ENCODE results near the gene ZNF283. TPM values are rescaled to one million over a fixed set of nuclear protein-coding genes. Genes with fewer than 3 reads are reported as not detected.
"Not testable (repeated sequence)": the region's sequence is repeated elsewhere in the genome, so short reads cannot be mapped to it uniquely, and the experiment has no call there.

The ZNF283 gene
- total RNA-seq, 1 donor, result 13.4 TPM

GRCh38 chr19:43820098-43820883 is 6.8 kb upstream of the ZNF283 start:
- Histone ChIP-seq H4K20me1 (ENCODE audit: insufficient read depth, low read length) (no peaks in the 10 kb centered on the region), H3K9me3 (ENCODE audit: low read depth, low read length) (no peaks in the 10 kb centered on the region), H3K27ac (ENCODE audit: low read depth, low read length) (no peak overlapping the region), H3K4me3 (ENCODE audit: insufficient read depth, low read length) (peak overlapping the region; percentile 70), H3K36me3 (ENCODE audit: insufficient read depth, low read length) (no peaks in the 10 kb centered on the region), H3K4me1 (ENCODE audit: insufficient read depth, low read length) (peaks cover 4% of the 10 kb centered on the region), H3K4me2 (ENCODE audit: insufficient read depth, low read length) (peak overlapping the region; percentile 67), H3K27me3 (ENCODE audit: insufficient read depth, low read length) (peaks cover 15% of the 10 kb centered on the region), H3K79me2 (ENCODE audit: insufficient read depth, low read length) (no peaks in the 10 kb centered on the region), H2AFZ (ENCODE audit: low read length) (peak overlapping the region; percentile 87)
- DNase-seq (ENCODE audit: insufficient read length, low spot score, missing footprints), result peak; percentile 85
- TF ChIP-seq CTCF (IDR thresholded peaks at IDR 0.05; ENCODE audit: extremely low read depth, low read depth, low read length), result no peak

- Histone ChIP-seq H3K4me1 (ENCODE audit: insufficient read depth, low read length) (peaks cover 4% of the 10 kb centered on the region), H2AFZ (ENCODE audit: low read length) (peak overlapping the region; percentile 87), H3K79me2 (ENCODE audit: insufficient read depth, low read length) (no peaks in the 10 kb centered on the region), H3K36me3 (ENCODE audit: insufficient read depth, low read length) (no peaks in the 10 kb centered on the region), H3K27me3 (ENCODE audit: insufficient read depth, low read length) (peaks cover 15% of the 10 kb centered on the region), H3K9me3 (ENCODE audit: low read depth, low read length) (no peaks in the 10 kb centered on the region), H3K27ac (ENCODE audit: low read depth, low read length) (no peak overlapping the region), H4K20me1 (ENCODE audit: insufficient read depth, low read length) (no peaks in the 10 kb centered on the region), H3K4me3 (ENCODE audit: insufficient read depth, low read length) (peak overlapping the region; percentile 70), H3K4me2 (ENCODE audit: insufficient read depth, low read length) (peak overlapping the region; percentile 67)
- no peak for TF ChIP-seq CTCF (IDR thresholded peaks at IDR 0.05; ENCODE audit: extremely low read depth, low read depth, low read length)
- DNase-seq (ENCODE audit: insufficient read length, low spot score, missing footprints), result no peak
Observed at GRCh38 chr19:43820884-43821215, 6.3 kb upstream of the ZNF283 start.

DNA sequence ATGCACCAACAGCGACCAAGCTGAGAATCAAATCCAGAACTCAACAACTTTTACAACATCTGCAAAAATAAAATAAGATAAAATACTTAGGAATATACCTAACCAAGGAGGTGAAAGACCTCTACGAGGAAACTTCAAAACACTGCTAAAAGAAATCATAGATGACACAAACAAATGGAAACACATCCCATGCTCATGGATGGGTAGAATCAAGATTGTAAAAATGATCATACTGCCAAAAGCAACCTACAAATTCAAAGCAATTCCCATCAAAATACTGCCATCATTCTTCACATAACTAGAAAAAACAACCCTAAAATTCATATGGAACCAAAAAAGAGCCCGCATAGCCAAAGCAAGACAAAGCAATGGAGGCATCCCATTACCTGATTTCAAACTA is 3.3 kb upstream of the ZNF283 start:
- not testable (repeated sequence) for H3K36me3 ChIP-seq (ENCODE audit: insufficient read depth, low read length); H3K4me3 ChIP-seq (ENCODE audit: insufficient read depth, low read length); H3K9me3 ChIP-seq (ENCODE audit: low read depth, low read length); H2AFZ ChIP-seq (ENCODE audit: low read length); DNase-seq (ENCODE audit: insufficient read length, low spot score, missing footprints); H4K20me1 ChIP-seq (ENCODE audit: insufficient read depth, low read length); H3K27ac ChIP-seq (ENCODE audit: low read depth, low read length); H3K4me2 ChIP-seq (ENCODE audit: insufficient read depth, low read length)
- Histone ChIP-seq H3K79me2 (ENCODE audit: insufficient read depth, low read length) (peaks cover 11% of the 10 kb centered on the region), H3K27me3 (ENCODE audit: insufficient read depth, low read length) (peaks cover 15% of the 10 kb centered on the region), H3K4me1 (ENCODE audit: insufficient read depth, low read length) (peaks cover 15% of the 10 kb centered on the region)

DNA sequence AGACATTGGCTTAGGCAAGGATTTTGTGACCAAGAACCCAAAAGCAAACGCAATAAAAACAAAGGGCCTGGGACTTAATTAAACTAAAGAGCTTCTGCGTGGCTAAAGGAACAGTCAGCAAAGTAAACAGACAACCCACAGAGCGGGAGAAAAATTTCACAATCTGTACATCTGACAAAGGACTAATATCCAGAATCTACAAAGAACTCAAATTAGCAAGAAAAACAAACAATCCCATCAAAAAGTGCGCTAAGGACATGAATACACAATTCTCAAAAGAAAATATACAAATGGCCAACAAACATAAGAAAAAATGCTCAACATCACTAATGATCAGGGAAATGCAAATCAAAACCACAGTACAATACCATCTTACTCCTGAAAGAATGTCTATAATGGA is 2.5 kb upstream of the ZNF283 start:
- Histone ChIP-seq H3K79me2 (ENCODE audit: insufficient read depth, low read length) (peaks cover 12% of the 10 kb centered on the region), H3K27me3 (ENCODE audit: insufficient read depth, low read length) (peaks cover 15% of the 10 kb centered on the region), H3K36me3 (ENCODE audit: insufficient read depth, low read length) (peaks cover 13% of the 10 kb centered on the region), H3K4me1 (ENCODE audit: insufficient read depth, low read length) (peaks cover 15% of the 10 kb centered on the region)
- not testable (repeated sequence) for H3K4me2 ChIP-seq (ENCODE audit: insufficient read depth, low read length); H2AFZ ChIP-seq (ENCODE audit: low read length); H3K27ac ChIP-seq (ENCODE audit: low read depth, low read length); H3K4me3 ChIP-seq (ENCODE audit: insufficient read depth, low read length); DNase-seq (ENCODE audit: insufficient read length, low spot score, missing footprints); H3K9me3 ChIP-seq (ENCODE audit: low read depth, low read length); H4K20me1 ChIP-seq (ENCODE audit: insufficient read depth, low read length)

DNA sequence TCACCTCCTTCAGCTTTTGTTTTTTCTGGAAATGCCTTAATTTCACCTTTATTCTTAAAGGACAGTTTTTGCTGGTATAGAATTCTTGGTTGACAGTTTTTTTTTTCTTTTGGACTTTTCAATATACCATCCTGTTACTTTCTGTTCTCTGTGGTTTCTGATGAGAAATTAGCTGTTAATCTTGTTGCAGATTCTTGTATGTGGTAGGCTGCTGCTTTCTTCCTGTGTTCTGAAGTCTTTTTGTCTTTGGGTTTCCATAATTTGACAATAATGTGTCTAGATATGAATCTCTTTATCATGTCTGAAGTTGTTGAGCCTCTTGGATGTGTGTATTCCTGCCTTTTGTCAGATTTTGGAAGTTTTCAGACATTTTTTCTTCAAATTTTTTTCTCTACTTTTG is 12.0 kb downstream of the ZNF283 start:
- no peak for TF ChIP-seq CTCF (IDR thresholded peaks at IDR 0.05; ENCODE audit: extremely low read depth, low read depth, low read length)
- no peak for DNase-seq (ENCODE audit: insufficient read length, low spot score, missing footprints)
- no peak overlapping the region for H3K27ac ChIP-seq (ENCODE audit: low read depth, low read length)
- no peaks in the 10 kb centered on the region for H3K4me1 ChIP-seq (ENCODE audit: insufficient read depth, low read length)
- no peaks in the 10 kb centered on the region for H3K27me3 ChIP-seq (ENCODE audit: insufficient read depth, low read length)
- H4K20me1 ChIP-seq (ENCODE audit: insufficient read depth, low read length), result no peaks in the 10 kb centered on the region
- peaks cover 89% of the 10 kb centered on the region for H3K36me3 ChIP-seq (ENCODE audit: insufficient read depth, low read length)
- no peak overlapping the region for H3K4me2 ChIP-seq (ENCODE audit: insufficient read depth, low read length)
- no peak overlapping the region for H3K4me3 ChIP-seq (ENCODE audit: insufficient read depth, low read length)
- no peaks in the 10 kb centered on the region for H3K79me2 ChIP-seq (ENCODE audit: insufficient read depth, low read length)
- H3K9me3 ChIP-seq (ENCODE audit: low read depth, low read length), result peaks cover 32% of the 10 kb centered on the region
- no peak overlapping the region for H2AFZ ChIP-seq (ENCODE audit: low read length)

All from osteoblast (primary cell).